ENCODE measurements around the gene CRISPLD2. TPM values are rescaled to one million over a fixed set of nuclear protein-coding genes. Genes with fewer than 3 reads are reported as not detected.

CRISPLD2 gene
- polyA plus RNA-seq, 2 donors, result 3.7 to 8.8 TPM

DNA sequence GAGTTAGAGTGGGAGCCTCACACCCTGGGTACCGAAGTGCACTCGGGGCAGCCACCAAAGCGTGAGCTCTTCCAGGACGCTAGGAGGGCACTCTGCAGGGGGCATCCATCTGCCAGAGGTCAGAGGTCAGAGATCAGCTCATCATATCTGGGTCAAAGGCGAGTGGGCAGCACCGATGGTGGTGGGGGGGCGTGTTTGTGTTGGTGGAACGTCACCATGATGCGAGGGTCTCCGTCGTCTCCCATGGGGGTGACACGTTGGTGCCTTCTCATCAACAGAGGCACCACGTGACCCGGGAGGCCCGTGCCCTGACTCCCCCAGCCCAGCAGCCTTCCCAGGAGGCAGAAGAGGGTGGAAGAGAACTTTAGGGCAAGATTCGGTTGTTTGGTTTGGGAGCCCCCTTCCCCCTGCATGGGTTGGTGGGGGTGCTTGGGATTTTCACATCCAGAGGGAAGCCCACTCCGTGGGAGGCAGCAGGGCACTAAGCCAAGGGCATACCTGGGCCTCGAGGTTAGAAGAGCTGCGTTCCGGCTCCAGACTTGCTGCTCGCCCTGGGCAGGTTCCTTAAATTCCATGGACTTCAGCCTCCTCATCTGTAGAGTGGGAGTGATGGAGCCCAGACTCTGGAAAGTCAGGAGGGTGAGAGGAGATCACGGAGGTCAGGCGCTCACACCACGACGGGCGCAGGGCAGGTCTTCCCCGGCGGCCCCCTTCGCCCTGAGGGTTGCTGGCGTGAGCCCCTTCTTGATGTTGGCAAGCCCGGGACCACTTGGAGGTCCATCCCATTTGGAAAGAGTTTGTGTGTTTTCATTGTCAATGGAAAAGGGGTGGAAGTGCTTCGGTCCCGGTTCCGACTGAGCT, 14.0 kb downstream of the CRISPLD2 start:
- Histone ChIP-seq H3K36me3 (ENCODE audit: control insufficient read depth in 2 of 2, insufficient read depth in 2 of 2, low read length in 1 of 2) (peaks cover 0 to 1% of the 10 kb centered on the region in 2 donors), H3K27me3 (ENCODE audit: control insufficient read depth in 1 of 2, insufficient read depth in 2 of 2, low read length in 2 of 2) (no peaks in the 10 kb centered on the region), H3K9me3 (ENCODE audit: control insufficient read depth in 2 of 2, insufficient read depth in 1 of 2, low read depth in 1 of 2, low read length in 1 of 2) (no peaks in the 10 kb centered on the region), H3K4me1 (ENCODE audit: control insufficient read depth in 2 of 2, insufficient read depth in 2 of 2, low read length in 1 of 2) (peaks cover 7 to 19% of the 10 kb centered on the region in 2 donors), H3K27ac (ENCODE audit: low read depth in 2 of 2, low read length in 1 of 2) (peak overlapping the region; percentile 77 to 89), H3K4me3 (ENCODE audit: low read depth in 1 of 2, low read length in 2 of 2) (no peak overlapping the region)
- 79% methylated on average over 34 of the region's 34 CpGs for WGBS, 2 donors

GRCh38 chr16:84834403-84834772, 14.6 kb downstream of the CRISPLD2 start:
- no peak overlapping the region for H3K4me3 ChIP-seq (ENCODE audit: low read depth in 1 of 2, low read length in 2 of 2)
- no peaks in the 10 kb centered on the region for H3K27me3 ChIP-seq (ENCODE audit: control insufficient read depth in 1 of 2, insufficient read depth in 2 of 2, low read length in 2 of 2)
- WGBS, 2 donors, result 54 to 60% methylated on average over 6 of the region's 6 CpGs
- H3K36me3 ChIP-seq (ENCODE audit: control insufficient read depth in 2 of 2, insufficient read depth in 2 of 2, low read length in 1 of 2), result peaks cover 0 to 1% of the 10 kb centered on the region in 2 donors
- H3K4me1 ChIP-seq (ENCODE audit: control insufficient read depth in 2 of 2, insufficient read depth in 2 of 2, low read length in 1 of 2), result peaks cover 7 to 24% of the 10 kb centered on the region in 2 donors
- peak overlapping the region; percentile 77 to 89 for H3K27ac ChIP-seq (ENCODE audit: low read depth in 2 of 2, low read length in 1 of 2)
- no peaks in the 10 kb centered on the region for H3K9me3 ChIP-seq (ENCODE audit: control insufficient read depth in 2 of 2, insufficient read depth in 1 of 2, low read depth in 1 of 2, low read length in 1 of 2)

- Histone ChIP-seq H3K27me3 (ENCODE audit: control insufficient read depth in 1 of 2, insufficient read depth in 2 of 2, low read length in 2 of 2) (no peaks in the 10 kb centered on the region), H3K9me3 (ENCODE audit: control insufficient read depth in 2 of 2, insufficient read depth in 1 of 2, low read depth in 1 of 2, low read length in 1 of 2) (no peaks in the 10 kb centered on the region), H3K4me3 (ENCODE audit: low read depth in 1 of 2, low read length in 2 of 2) (no peak overlapping the region), H3K36me3 (ENCODE audit: control insufficient read depth in 2 of 2, insufficient read depth in 2 of 2, low read length in 1 of 2) (peaks cover 0 to 1% of the 10 kb centered on the region in 2 donors), H3K4me1 (ENCODE audit: control insufficient read depth in 2 of 2, insufficient read depth in 2 of 2, low read length in 1 of 2) (peaks cover 7 to 25% of the 10 kb centered on the region in 2 donors), H3K27ac (ENCODE audit: low read depth in 2 of 2, low read length in 1 of 2) (peak overlapping the region; percentile 73 to 81)
- WGBS, 2 donors, result 14 to 30% methylated on average over 16 of the region's 16 CpGs
Observed at GRCh38 chr16:84836234-84836647, 16.5 kb downstream of the CRISPLD2 start.

DNA sequence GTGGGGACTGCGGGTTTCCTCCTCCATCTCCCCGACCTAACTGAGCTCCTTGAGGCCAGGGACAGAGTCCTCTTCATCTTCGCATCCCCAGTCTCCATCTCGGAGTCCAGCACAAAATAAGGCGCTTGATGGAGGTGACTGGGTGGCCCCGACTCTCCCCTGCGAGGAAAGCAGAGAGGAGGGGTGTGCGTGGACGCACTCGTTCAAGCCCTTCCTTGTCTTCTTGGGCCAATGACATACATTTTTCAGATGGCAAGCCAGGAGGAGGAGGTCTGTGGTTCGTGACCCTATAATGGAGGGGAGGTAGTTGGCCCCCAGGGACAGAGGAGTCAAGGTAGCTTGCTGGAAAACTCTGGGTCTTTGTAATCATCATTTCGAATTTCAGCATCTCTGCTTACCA, 17.2 kb downstream of the CRISPLD2 start:
- no peaks in the 10 kb centered on the region for H3K9me3 ChIP-seq (ENCODE audit: control insufficient read depth in 2 of 2, insufficient read depth in 1 of 2, low read depth in 1 of 2, low read length in 1 of 2)
- H3K4me1 ChIP-seq (ENCODE audit: control insufficient read depth in 2 of 2, insufficient read depth in 2 of 2, low read length in 1 of 2), result peaks cover 7 to 27% of the 10 kb centered on the region in 2 donors
- 82 to 83% methylated on average over 12 of the region's 12 CpGs for WGBS, 2 donors
- H3K27me3 ChIP-seq (ENCODE audit: control insufficient read depth in 1 of 2, insufficient read depth in 2 of 2, low read length in 2 of 2), result no peaks in the 10 kb centered on the region
- H3K4me3 ChIP-seq (ENCODE audit: low read depth in 1 of 2, low read length in 2 of 2), result no peak overlapping the region
- peaks cover 0 to 1% of the 10 kb centered on the region in 2 donors for H3K36me3 ChIP-seq (ENCODE audit: control insufficient read depth in 2 of 2, insufficient read depth in 2 of 2, low read length in 1 of 2)
- peak overlapping the region; percentile 73 to 81 for H3K27ac ChIP-seq (ENCODE audit: low read depth in 2 of 2, low read length in 1 of 2)

GRCh38 chr16:84838383-84838948, 18.7 kb downstream of the CRISPLD2 start:
- Histone ChIP-seq H3K27me3 (ENCODE audit: control insufficient read depth in 1 of 2, insufficient read depth in 2 of 2, low read length in 2 of 2) (no peaks in the 10 kb centered on the region), H3K9me3 (ENCODE audit: control insufficient read depth in 2 of 2, insufficient read depth in 1 of 2, low read depth in 1 of 2, low read length in 1 of 2) (no peaks in the 10 kb centered on the region), H3K36me3 (ENCODE audit: control insufficient read depth in 2 of 2, insufficient read depth in 2 of 2, low read length in 1 of 2) (peaks cover 0 to 1% of the 10 kb centered on the region in 2 donors), H3K4me3 (ENCODE audit: low read depth in 1 of 2, low read length in 2 of 2) (no peak overlapping the region), H3K27ac (ENCODE audit: low read depth in 2 of 2, low read length in 1 of 2) (peak overlapping the region in 1 of 2 donors; percentile 70), H3K4me1 (ENCODE audit: control insufficient read depth in 2 of 2, insufficient read depth in 2 of 2, low read length in 1 of 2) (peaks cover 7 to 31% of the 10 kb centered on the region in 2 donors)
- 77 to 78% methylated on average over 19 of the region's 19 CpGs for WGBS, 2 donors

DNA sequence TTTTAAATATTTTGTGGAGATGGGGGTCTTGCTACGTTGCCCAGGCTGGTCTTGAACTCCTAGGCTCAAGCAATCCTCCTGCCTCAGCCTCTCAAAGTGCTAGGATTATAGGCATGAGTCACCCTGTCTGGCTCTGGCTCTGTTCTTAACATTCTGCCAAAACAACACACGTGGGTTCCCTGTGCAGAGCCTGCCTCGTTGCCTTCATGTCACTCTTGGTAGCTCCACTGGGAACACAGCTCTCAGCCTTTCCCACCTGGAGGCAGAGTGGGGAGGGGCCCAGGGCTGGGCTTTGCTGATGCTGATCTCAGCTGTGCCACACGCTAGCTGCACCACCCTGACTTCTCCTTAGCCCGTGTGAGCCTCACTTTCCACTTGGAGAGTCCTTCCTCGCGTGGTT, 19.3 kb downstream of the CRISPLD2 start:
- Histone ChIP-seq H3K9me3 (ENCODE audit: control insufficient read depth in 2 of 2, insufficient read depth in 1 of 2, low read depth in 1 of 2, low read length in 1 of 2) (no peaks in the 10 kb centered on the region), H3K27me3 (ENCODE audit: control insufficient read depth in 1 of 2, insufficient read depth in 2 of 2, low read length in 2 of 2) (no peaks in the 10 kb centered on the region), H3K36me3 (ENCODE audit: control insufficient read depth in 2 of 2, insufficient read depth in 2 of 2, low read length in 1 of 2) (peaks cover 0 to 1% of the 10 kb centered on the region in 2 donors), H3K4me1 (ENCODE audit: control insufficient read depth in 2 of 2, insufficient read depth in 2 of 2, low read length in 1 of 2) (peaks cover 11 to 32% of the 10 kb centered on the region in 2 donors), H3K4me3 (ENCODE audit: low read depth in 1 of 2, low read length in 2 of 2) (no peak overlapping the region), H3K27ac (ENCODE audit: low read depth in 2 of 2, low read length in 1 of 2) (peak overlapping the region in 1 of 2 donors; percentile 47)
- 45 to 61% methylated on average over 7 of the region's 7 CpGs for WGBS, 2 donors

- Histone ChIP-seq H3K27ac (ENCODE audit: low read depth in 2 of 2, low read length in 1 of 2) (no peak overlapping the region), H3K9me3 (ENCODE audit: control insufficient read depth in 2 of 2, insufficient read depth in 1 of 2, low read depth in 1 of 2, low read length in 1 of 2) (no peaks in the 10 kb centered on the region), H3K4me1 (ENCODE audit: control insufficient read depth in 2 of 2, insufficient read depth in 2 of 2, low read length in 1 of 2) (peaks cover 12 to 25% of the 10 kb centered on the region in 2 donors), H3K36me3 (ENCODE audit: control insufficient read depth in 2 of 2, insufficient read depth in 2 of 2, low read length in 1 of 2) (peaks cover 0 to 1% of the 10 kb centered on the region in 2 donors), H3K4me3 (ENCODE audit: low read depth in 1 of 2, low read length in 2 of 2) (no peak overlapping the region), H3K27me3 (ENCODE audit: control insufficient read depth in 1 of 2, insufficient read depth in 2 of 2, low read length in 2 of 2) (no peaks in the 10 kb centered on the region)
- WGBS, 2 donors, result 73 to 77% methylated on average over 7 of the region's 7 CpGs
Observed at GRCh38 chr16:84839956-84840355, 20.2 kb downstream of the CRISPLD2 start.

GRCh38 chr16:84840687-84841627, 21.2 kb downstream of the CRISPLD2 start:
- peaks cover 12 to 25% of the 10 kb centered on the region in 2 donors for H3K4me1 ChIP-seq (ENCODE audit: control insufficient read depth in 2 of 2, insufficient read depth in 2 of 2, low read length in 1 of 2)
- H3K27ac ChIP-seq (ENCODE audit: low read depth in 2 of 2, low read length in 1 of 2), result peak overlapping the region in 1 of 2 donors; percentile 13
- no peak overlapping the region for H3K4me3 ChIP-seq (ENCODE audit: low read depth in 1 of 2, low read length in 2 of 2)
- 80% methylated on average over 22 of the region's 22 CpGs for WGBS, 2 donors
- no peaks in the 10 kb centered on the region for H3K27me3 ChIP-seq (ENCODE audit: control insufficient read depth in 1 of 2, insufficient read depth in 2 of 2, low read length in 2 of 2)
- no peaks in the 10 kb centered on the region for H3K9me3 ChIP-seq (ENCODE audit: control insufficient read depth in 2 of 2, insufficient read depth in 1 of 2, low read depth in 1 of 2, low read length in 1 of 2)
- peaks cover 0 to 3% of the 10 kb centered on the region in 2 donors for H3K36me3 ChIP-seq (ENCODE audit: control insufficient read depth in 2 of 2, insufficient read depth in 2 of 2, low read length in 1 of 2)

DNA sequence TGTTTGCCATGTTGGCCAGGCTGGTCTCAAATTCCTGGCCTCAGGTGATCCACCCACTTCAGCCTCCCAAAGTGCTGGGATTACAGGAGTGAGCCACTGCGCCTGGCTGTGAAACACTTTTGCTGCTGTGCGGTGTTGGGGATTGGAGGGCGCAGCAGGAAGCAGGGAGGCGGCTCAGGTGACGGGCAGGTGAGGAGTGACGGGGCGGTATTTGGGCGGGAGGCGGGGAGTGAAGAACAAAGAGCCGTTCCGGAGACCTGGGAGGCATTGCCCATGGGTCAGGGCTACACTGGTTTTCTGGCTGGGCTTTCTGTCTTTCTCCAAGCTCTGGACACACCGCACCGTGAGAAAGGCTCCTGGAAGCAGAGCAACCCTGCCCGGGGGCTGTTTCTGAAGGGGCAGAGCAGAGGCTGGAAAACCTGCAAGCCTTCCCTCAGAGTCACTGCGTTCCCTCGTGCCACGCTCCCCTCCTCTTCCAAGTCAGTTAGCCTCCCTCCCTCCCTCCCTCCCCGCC, 22.1 kb downstream of the CRISPLD2 start:
- H3K27me3 ChIP-seq (ENCODE audit: control insufficient read depth in 1 of 2, insufficient read depth in 2 of 2, low read length in 2 of 2), result no peaks in the 10 kb centered on the region
- peaks cover 0 to 6% of the 10 kb centered on the region in 2 donors for H3K36me3 ChIP-seq (ENCODE audit: control insufficient read depth in 2 of 2, insufficient read depth in 2 of 2, low read length in 1 of 2)
- WGBS, 2 donors, result 21 to 24% methylated on average over 12 to 18 of the region's 18 CpGs
- H3K9me3 ChIP-seq (ENCODE audit: control insufficient read depth in 2 of 2, insufficient read depth in 1 of 2, low read depth in 1 of 2, low read length in 1 of 2), result no peaks in the 10 kb centered on the region
- peak overlapping the region; percentile 75 to 77 for H3K27ac ChIP-seq (ENCODE audit: low read depth in 2 of 2, low read length in 1 of 2)
- no peak overlapping the region for H3K4me3 ChIP-seq (ENCODE audit: low read depth in 1 of 2, low read length in 2 of 2)
- H3K4me1 ChIP-seq (ENCODE audit: control insufficient read depth in 2 of 2, insufficient read depth in 2 of 2, low read length in 1 of 2), result peaks cover 7 to 25% of the 10 kb centered on the region in 2 donors
